ENCODE measurements around the gene PIWIL4.

The PIWIL4 gene

GRCh38 chr11:94649964-94650623 lies 82.9 kb downstream of the PIWIL4 start:
- Histone ChIP-seq H3K27ac (ENCODE audit: low read length) (no peak overlapping the region), H2AFZ (ENCODE audit: low read length) (no peak overlapping the region), H3K79me2 (ENCODE audit: low read length) (no peaks in the 10 kb centered on the region), H3K9me3 (replicated peaks; ENCODE audit: insufficient read depth, low read length) (no peaks in the 10 kb centered on the region), H3F3A (ENCODE audit: insufficient read depth, low read length) (no peaks in the 10 kb centered on the region), H3K9me2 (replicated peaks; ENCODE audit: insufficient read depth, low read length) (no peaks in the 10 kb centered on the region), H4K20me1 (ENCODE audit: insufficient read depth, low read length) (no peaks in the 10 kb centered on the region), H3K4me1 (ENCODE audit: low read length) (no peaks in the 10 kb centered on the region), H3K4me2 (ENCODE audit: low read depth, low read length) (no peak overlapping the region), H3K9ac (ENCODE audit: low read length) (no peak overlapping the region), H3K36me3 (replicated peaks; ENCODE audit: insufficient read depth, low read length) (no peaks in the 10 kb centered on the region), H3K4me3 (ENCODE audit: low read length) (no peak overlapping the region), H3K27me3 (replicated peaks; ENCODE audit: insufficient read depth, low read length) (no peaks in the 10 kb centered on the region)
- no peak for DNase-seq
- TF ChIP-seq EZH2 (optimal IDR thresholded peaks at IDR 0.05; ENCODE audit: low read depth, low read length): no peak

GRCh38 chr11:94650756-94651155 lies 83.6 kb downstream of the PIWIL4 start:
- Histone ChIP-seq H3K36me3 (replicated peaks; ENCODE audit: insufficient read depth, low read length) (no peaks in the 10 kb centered on the region), H3K79me2 (ENCODE audit: low read length) (no peaks in the 10 kb centered on the region), H2AFZ (ENCODE audit: low read length) (no peak overlapping the region), H3F3A (ENCODE audit: insufficient read depth, low read length) (no peaks in the 10 kb centered on the region), H3K27me3 (replicated peaks; ENCODE audit: insufficient read depth, low read length) (no peaks in the 10 kb centered on the region), H3K9me3 (replicated peaks; ENCODE audit: insufficient read depth, low read length) (no peaks in the 10 kb centered on the region), H3K9ac (ENCODE audit: low read length) (no peak overlapping the region), H3K4me3 (ENCODE audit: low read length) (no peak overlapping the region), H3K4me2 (ENCODE audit: low read depth, low read length) (no peak overlapping the region), H3K4me1 (ENCODE audit: low read length) (no peaks in the 10 kb centered on the region), H4K20me1 (ENCODE audit: insufficient read depth, low read length) (no peaks in the 10 kb centered on the region), H3K27ac (ENCODE audit: low read length) (no peak overlapping the region), H3K9me2 (replicated peaks; ENCODE audit: insufficient read depth, low read length) (no peaks in the 10 kb centered on the region)
- DNase-seq: no peak
- TF ChIP-seq EZH2 (optimal IDR thresholded peaks at IDR 0.05; ENCODE audit: low read depth, low read length) (no peak), CTCF (IDR thresholded peaks at IDR 0.05; ENCODE audit: low read length) (no peak), EZH2phosphoT487 (IDR thresholded peaks at IDR 0.05; ENCODE audit: low read length) (no peak)

GRCh38 chr11:94652735-94653284 lies 85.6 kb downstream of the PIWIL4 start:
- no peaks in the 10 kb centered on the region for H3K9me2 ChIP-seq (replicated peaks; ENCODE audit: insufficient read depth, low read length)
- no peaks in the 10 kb centered on the region for H3K4me1 ChIP-seq (ENCODE audit: low read length)
- H3K4me3 ChIP-seq (ENCODE audit: low read length): no peak overlapping the region
- no peak overlapping the region for H3K4me2 ChIP-seq (ENCODE audit: low read depth, low read length)
- no peaks in the 10 kb centered on the region for H3K79me2 ChIP-seq (ENCODE audit: low read length)
- no peak overlapping the region for H3K9ac ChIP-seq (ENCODE audit: low read length)
- H4K20me1 ChIP-seq (ENCODE audit: insufficient read depth, low read length): no peaks in the 10 kb centered on the region
- H3K27ac ChIP-seq (ENCODE audit: low read length): no peak overlapping the region
- no peaks in the 10 kb centered on the region for H3K27me3 ChIP-seq (replicated peaks; ENCODE audit: insufficient read depth, low read length)
- no peak overlapping the region for H2AFZ ChIP-seq (ENCODE audit: low read length)
- H3K36me3 ChIP-seq (replicated peaks; ENCODE audit: insufficient read depth, low read length): no peaks in the 10 kb centered on the region
- DNase-seq: no peak
- TF ChIP-seq EZH2 (optimal IDR thresholded peaks at IDR 0.05; ENCODE audit: low read depth, low read length) (no peak), EZH2phosphoT487 (IDR thresholded peaks at IDR 0.05; ENCODE audit: low read length) (no peak), CTCF (IDR thresholded peaks at IDR 0.05; ENCODE audit: low read length) (no peak)
- H3K9me3 ChIP-seq (replicated peaks; ENCODE audit: insufficient read depth, low read length): no peaks in the 10 kb centered on the region
- H3F3A ChIP-seq (ENCODE audit: insufficient read depth, low read length): no peaks in the 10 kb centered on the region

GRCh38 chr11:94653561-94653960 lies 86.4 kb downstream of the PIWIL4 start:
- no peaks in the 10 kb centered on the region for H3K27me3 ChIP-seq (replicated peaks; ENCODE audit: insufficient read depth, low read length)
- TF ChIP-seq CTCF (IDR thresholded peaks at IDR 0.05; ENCODE audit: low read length): no peak
- TF ChIP-seq EZH2phosphoT487 (IDR thresholded peaks at IDR 0.05; ENCODE audit: low read length): no peak
- H3K27ac ChIP-seq (ENCODE audit: low read length): no peak overlapping the region
- H3K4me3 ChIP-seq (ENCODE audit: low read length): no peak overlapping the region
- no peaks in the 10 kb centered on the region for H4K20me1 ChIP-seq (ENCODE audit: insufficient read depth, low read length)
- H3K9me2 ChIP-seq (replicated peaks; ENCODE audit: insufficient read depth, low read length): no peaks in the 10 kb centered on the region
- H3K79me2 ChIP-seq (ENCODE audit: low read length): no peaks in the 10 kb centered on the region
- no peak for DNase-seq
- H3K9me3 ChIP-seq (replicated peaks; ENCODE audit: insufficient read depth, low read length): no peaks in the 10 kb centered on the region
- H3K36me3 ChIP-seq (replicated peaks; ENCODE audit: insufficient read depth, low read length): no peaks in the 10 kb centered on the region
- H3K9ac ChIP-seq (ENCODE audit: low read length): no peak overlapping the region
- no peak overlapping the region for H2AFZ ChIP-seq (ENCODE audit: low read length)
- no peak overlapping the region for H3K4me2 ChIP-seq (ENCODE audit: low read depth, low read length)
- H3F3A ChIP-seq (ENCODE audit: insufficient read depth, low read length): no peaks in the 10 kb centered on the region
- H3K4me1 ChIP-seq (ENCODE audit: low read length): no peaks in the 10 kb centered on the region

Measured in MM.1S (cell line).